K562 (cell line): ENCODE results near the gene ABHD5. TPM values are rescaled to one million over a fixed set of nuclear protein-coding genes. Genes with fewer than 3 reads are reported as not detected.

Experiments used
- ARID4B ChIP-seq: sonication (generic); formaldehyde crosslinking; IDR thresholded peaks from 2 replicates; pipeline ENCODE4 v1.8.0; 2022; ENCODE audit warnings: mild to moderate bottlenecking, missing genetic modification reagents
- ASH1L ChIP-seq: fragments of 450-650 bp; IDR thresholded peaks from 2 replicates; pipeline ENCODE4 v1.6.1; 2018; ENCODE audit warnings: borderline replicate concordance, mild to moderate bottlenecking, low read depth; ENCODE audit not compliant: partially characterized antibody
- FIP1L1 ChIP-seq: fragments of 200-400 bp; formaldehyde crosslinking; IDR thresholded peaks from 2 replicates; pipeline ENCODE4 v1.6.1; 2018; ENCODE audit warnings: mild to moderate bottlenecking, low read depth, low read length; ENCODE audit not compliant: poor library complexity, severe bottlenecking
- HNRNPH1 ChIP-seq: fragments of 200-400 bp; formaldehyde crosslinking; optimal IDR thresholded peaks from 2 replicates; pipeline ENCODE3; 2017; ENCODE audit warnings: low read depth, mild to moderate bottlenecking, low read length, moderate library complexity
- IRF2 ChIP-seq: sonication (generic); formaldehyde crosslinking; IDR thresholded peaks from 2 replicates; pipeline ENCODE4 v1.8.1; 2022; ENCODE audit warnings: mild to moderate bottlenecking, missing genetic modification reagents
- KDM2B ChIP-seq: fragments of 250-450 bp; sonication (Bioruptor Pico); IDR thresholded peaks from 2 replicates; pipeline ENCODE4 v1.8.0; 2021; ENCODE audit warnings: mild to moderate bottlenecking, moderate library complexity
- NONO ChIP-seq, 2 experiments: fragments of 200-400 bp in 1 of 2; fragments of 450-650 bp in 1 of 2; formaldehyde crosslinking in 1 of 2; IDR thresholded peaks; 2 replicates each; pipeline ENCODE4 v1.6.1; 2017; ENCODE audit warnings: low read depth in 2 of 2, mild to moderate bottlenecking in 2 of 2, moderate library complexity in 2 of 2, low read length in 1 of 2
- NR4A1 ChIP-seq, 2 experiments: fragments of 250-450 bp in 1 of 2; fragments of 450-650 bp in 1 of 2; sonication (Bioruptor Pico) in 1 of 2; IDR thresholded peaks; 2 replicates each; pipeline versions ENCODE4 v1.4.0 to v1.6.1; 2016 to 2020; ENCODE audit warnings: mild to moderate bottlenecking in 2 of 2, missing compliant biosample characterization in 1 of 2, missing genetic modification characterization in 1 of 2, moderate library complexity in 1 of 2
- SAFB2 ChIP-seq: fragments of 200-400 bp; formaldehyde crosslinking; IDR thresholded peaks from 2 replicates; pipeline ENCODE4 v1.6.1; 2018; ENCODE audit warnings: borderline replicate concordance, low read length, low read depth, moderate library complexity; ENCODE audit not compliant: severe bottlenecking
- SIRT6 ChIP-seq: IDR thresholded peaks from one replicate; pipeline ENCODE4 v1.6.1; 2012; ENCODE audit warnings: low read depth, mild to moderate bottlenecking, control low read depth, inconsistent platforms, low read length, moderate library complexity
- SIX5 ChIP-seq, 2 experiments: IDR thresholded peaks; 2 replicates each; pipeline ENCODE4 v1.6.1; 2011; ENCODE audit warnings: low read length in 2 of 2, borderline replicate concordance in 1 of 2, low read depth in 1 of 2, mild to moderate bottlenecking in 1 of 2, moderate library complexity in 1 of 2; ENCODE audit not compliant: insufficient read depth in 1 of 2
- SLC30A9 ChIP-seq: fragments of 250-450 bp; sonication (Bioruptor Pico); IDR thresholded peaks from 2 replicates; pipeline ENCODE4 v1.8.0; 2022; ENCODE audit warnings: mild to moderate bottlenecking, moderate library complexity
- ZKSCAN8 ChIP-seq: fragments of 200-800 bp; sonication (Bioruptor generic); IDR thresholded peaks from 2 replicates; pipeline ENCODE4 v1.6.1; 2016; ENCODE audit warnings: missing genetic modification characterization, missing compliant biosample characterization
- ZNF24 ChIP-seq: fragments of 450-650 bp; IDR thresholded peaks from 2 replicates; pipeline ENCODE4 v1.6.1; 2016
- ZNF3 ChIP-seq: fragments of 250-450 bp; sonication (Bioruptor Pico); IDR thresholded peaks from 2 replicates; pipeline ENCODE4 v1.5.0; 2021; ENCODE audit warnings: mild to moderate bottlenecking, moderate library complexity
- ZNF584 ChIP-seq: fragments of 200-800 bp; sonication (Bioruptor generic); IDR thresholded peaks from 2 replicates; pipeline ENCODE4 v1.6.1; 2016; ENCODE audit warnings: low read depth, mild to moderate bottlenecking, missing genetic modification characterization, missing compliant biosample characterization
- polyA plus RNA-seq, 8 experiments: library from polyadenylated mRNA; depleted of rRNA in 4 of 8; stranded (reverse) in 5 of 8; unstranded in 3 of 8; fragments of >200 nt; fragmentation: Nextera tagmentation in 2 of 8; fragmentation: Illumina TruSeq in 1 of 8; extraction: Ambion mirVana in 2 of 8; extraction: Trizol in 1 of 8; gene quantifications; 2 replicates each; pipeline versions ENCODE4 v1.2.1 to v1.2.3, GENCODE V29; 2011 to 2014; ENCODE audit warnings: inconsistent platforms in 1 of 8, missing spikeins in 1 of 8
- total RNA-seq, 7 experiments: library from RNA; depleted of rRNA in 6 of 7; stranded (reverse); fragments of >200 nt in 6 of 7; fragmentation: Illumina TruSeq in 2 of 7; extraction: Trizol in 2 of 7; gene quantifications; 2 replicates each; pipeline versions ENCODE4 v1.2.1 to v1.2.3, GENCODE V29; 2011 to 2021; ENCODE audit warnings: low replicate concordance in 1 of 7
- TF ChIP-seq, protein P1 (sequence below): fragments of 200-400 bp; formaldehyde crosslinking; IDR thresholded peaks from 2 replicates; pipeline ENCODE4 v1.6.1; 2017; ENCODE audit warnings: mild to moderate bottlenecking, low read depth, low read length, moderate library complexity
- TF ChIP-seq, protein P2 (sequence below): sonication (generic); formaldehyde crosslinking; IDR thresholded peaks from 2 replicates; pipeline ENCODE4 v1.8.0; 2022; ENCODE audit warnings: missing genetic modification reagents, mild to moderate bottlenecking, moderate library complexity, borderline replicate concordance

Gene ABHD5
- total and polyA plus RNA-seq, 9 of the 15 experiments (the other 6 are each of a cell fraction or from before 2014, with no cell fraction given): 27.8 to 61.7 (median 39.9) TPM

DNA sequence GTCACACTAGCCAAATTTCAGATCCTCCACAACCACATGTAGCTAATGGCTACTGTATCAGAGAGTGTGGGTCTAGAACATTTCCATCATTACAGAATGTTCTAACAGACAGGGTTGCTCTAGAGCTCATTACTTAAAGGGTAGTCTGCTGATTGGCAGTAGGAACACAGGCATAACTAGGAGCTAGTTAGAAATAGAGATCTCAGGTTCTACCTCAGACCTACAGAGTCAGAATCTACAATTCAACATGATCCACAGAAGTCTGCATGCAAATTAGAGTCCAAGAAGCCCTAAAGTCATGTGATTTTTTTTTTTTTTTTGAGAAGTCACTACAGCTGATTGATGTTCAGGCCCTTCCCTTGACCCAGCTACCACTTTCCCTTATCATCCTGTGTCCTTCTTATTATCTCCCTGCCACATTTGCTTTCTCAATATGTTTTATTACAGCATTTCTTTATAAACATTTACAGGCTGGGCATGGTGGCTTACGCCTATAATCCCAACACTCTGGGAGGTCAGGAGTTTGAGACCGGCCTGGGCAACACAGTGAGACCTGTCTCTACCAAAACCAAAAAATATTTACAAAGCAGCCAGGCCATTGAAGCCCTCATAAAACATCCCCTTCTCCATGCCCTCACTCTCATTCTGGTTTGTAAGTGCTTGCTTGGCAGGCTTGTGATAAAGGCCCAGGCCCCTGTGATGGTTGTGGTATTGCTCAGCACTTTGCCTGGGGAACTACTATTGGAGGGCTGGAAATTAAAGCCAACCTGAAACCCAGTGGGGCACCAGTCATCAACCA lies 3.8 kb upstream of the ABHD5 start (continued):
- TF ChIP-seq ASH1L: no peak
- TF ChIP-seq HNRNPH1: no peak
- TF ChIP-seq, protein P1, sequence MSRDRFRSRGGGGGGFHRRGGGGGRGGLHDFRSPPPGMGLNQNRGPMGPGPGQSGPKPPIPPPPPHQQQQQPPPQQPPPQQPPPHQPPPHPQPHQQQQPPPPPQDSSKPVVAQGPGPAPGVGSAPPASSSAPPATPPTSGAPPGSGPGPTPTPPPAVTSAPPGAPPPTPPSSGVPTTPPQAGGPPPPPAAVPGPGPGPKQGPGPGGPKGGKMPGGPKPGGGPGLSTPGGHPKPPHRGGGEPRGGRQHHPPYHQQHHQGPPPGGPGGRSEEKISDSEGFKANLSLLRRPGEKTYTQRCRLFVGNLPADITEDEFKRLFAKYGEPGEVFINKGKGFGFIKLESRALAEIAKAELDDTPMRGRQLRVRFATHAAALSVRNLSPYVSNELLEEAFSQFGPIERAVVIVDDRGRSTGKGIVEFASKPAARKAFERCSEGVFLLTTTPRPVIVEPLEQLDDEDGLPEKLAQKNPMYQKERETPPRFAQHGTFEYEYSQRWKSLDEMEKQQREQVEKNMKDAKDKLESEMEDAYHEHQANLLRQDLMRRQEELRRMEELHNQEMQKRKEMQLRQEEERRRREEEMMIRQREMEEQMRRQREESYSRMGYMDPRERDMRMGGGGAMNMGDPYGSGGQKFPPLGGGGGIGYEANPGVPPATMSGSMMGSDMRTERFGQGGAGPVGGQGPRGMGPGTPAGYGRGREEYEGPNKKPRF: no peak
- TF ChIP-seq ZNF3 (CRISPR knock-in tag): no peak
- no peak for TF ChIP-seq SIRT6
- TF ChIP-seq ARID4B (CRISPR knock-in tag): peak; percentile 44; the same call in 1 of the 2 replicates
- TF ChIP-seq NR4A1 (CRISPR knock-in tag; IDR thresholded peaks at IDR 0.05): no peak; the same call in 1 of the 2 replicates
- TF ChIP-seq NR4A1 (tag; IDR thresholded peaks at IDR 0.05): peak; percentile 96
- no peak for TF ChIP-seq IRF2 (CRISPR knock-in tag)
- no peak for TF ChIP-seq SLC30A9 (CRISPR knock-in tag)
- TF ChIP-seq FIP1L1: no peak
- no peak for TF ChIP-seq ZNF24
- no peak for TF ChIP-seq ZNF584
- TF ChIP-seq ZKSCAN8 (CRISPR knock-in tag): no peak; the same call in 1 of the 2 replicates
- no peak for TF ChIP-seq NONO (IDR thresholded peaks at IDR 0.05; ENCODE audit: low read depth in 2 of 2, low read length in 1 of 2)
- no peak for TF ChIP-seq SAFB2
- TF ChIP-seq, protein P2, sequence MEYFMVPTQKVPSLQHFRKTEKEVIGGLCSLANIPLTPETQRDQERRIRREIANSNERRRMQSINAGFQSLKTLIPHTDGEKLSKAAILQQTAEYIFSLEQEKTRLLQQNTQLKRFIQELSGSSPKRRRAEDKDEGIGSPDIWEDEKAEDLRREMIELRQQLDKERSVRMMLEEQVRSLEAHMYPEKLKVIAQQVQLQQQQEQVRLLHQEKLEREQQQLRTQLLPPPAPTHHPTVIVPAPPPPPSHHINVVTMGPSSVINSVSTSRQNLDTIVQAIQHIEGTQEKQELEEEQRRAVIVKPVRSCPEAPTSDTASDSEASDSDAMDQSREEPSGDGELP: peak; percentile 75
- no peak for TF ChIP-seq SIX5 (IDR thresholded peaks at IDR 0.05; ENCODE audit: borderline replicate concordance in 1 of 2, insufficient read depth in 1 of 2, low read depth in 1 of 2, low read length in 2 of 2)
- no peak for TF ChIP-seq KDM2B (CRISPR knock-in tag)
